Urothelium cell line (cell line): ENCODE data around the gene ADM.

Experiments used
- DNase-seq: peaks from one replicate; pipeline ENCODE4 v3.0.0; 2011; ENCODE audit warnings: low spot score, mixed read lengths
- FAIRE-seq: peaks from 2 replicates; lab custom pipeline; 2011; peaks lifted over from hg19 to GRCh38; lab: Jason Lieb, UNC

ADM gene

GRCh38 chr11:10326012-10326964 is 21.4 kb downstream of the ADM start:
- FAIRE-seq (no peak), DNase-seq (no peak)

GRCh38 chr11:10327254-10327653 is 22.4 kb downstream of the ADM start:
- FAIRE-seq = no peak

GRCh38 chr11:10328314-10329098 is 23.6 kb downstream of the ADM start:
- DNase-seq (peak; percentile 44), FAIRE-seq (no peak)

More at GRCh38 chr11:10327254-10327653, 22.4 kb downstream of the ADM start:
- no peak for DNase-seq

DNA sequence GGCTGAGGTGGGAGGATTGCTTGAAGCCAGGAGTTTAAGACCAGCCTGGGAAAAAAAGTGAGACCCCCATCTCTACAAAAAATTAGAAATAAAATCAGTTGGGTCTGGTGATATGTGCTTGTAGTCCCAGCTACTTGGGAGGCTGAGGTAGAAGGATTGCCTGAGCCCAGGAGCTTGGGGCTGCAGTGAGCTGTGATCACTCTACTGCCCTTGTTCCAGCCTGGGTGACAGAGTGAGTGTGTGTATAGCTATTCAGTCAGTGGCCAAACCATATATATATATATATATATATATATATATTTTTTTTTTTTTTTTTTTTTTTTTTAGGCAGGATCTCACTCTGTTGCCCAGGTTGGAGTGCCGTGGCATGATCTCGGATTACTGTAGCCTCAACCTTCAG is 24.5 kb downstream of the ADM start:
- FAIRE-seq (no peak), DNase-seq (no peak)

DNA sequence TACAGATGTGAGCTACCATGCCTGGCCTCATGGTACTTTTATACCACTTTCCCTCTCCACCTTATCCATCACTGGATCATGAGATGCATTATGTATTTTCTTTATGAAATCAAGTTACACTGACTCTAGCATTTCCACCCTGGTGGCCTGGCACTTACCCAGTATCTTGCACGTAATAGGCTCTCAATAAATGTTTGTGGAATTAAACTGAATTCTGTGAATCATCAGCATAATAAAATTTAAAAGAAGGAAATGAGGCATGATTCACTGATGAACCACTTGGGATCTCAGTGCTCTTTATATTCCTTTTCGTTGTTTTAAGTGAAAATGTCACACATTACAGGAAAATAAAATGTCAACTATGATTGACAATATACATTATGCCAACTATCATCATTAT is 25.1 kb downstream of the ADM start:
- DNase-seq (no peak), FAIRE-seq (no peak)

- no peak for DNase-seq
- FAIRE-seq = no peak
Observed at GRCh38 chr11:10331548-10332289, 26.8 kb downstream of the ADM start.

- FAIRE-seq (no peak), DNase-seq (no peak)
Observed at GRCh38 chr11:10333490-10333889, 28.6 kb downstream of the ADM start.

- FAIRE-seq (no peak), DNase-seq (no peak)
Observed at GRCh38 chr11:10338287-10338686, 33.4 kb downstream of the ADM start.

- DNase-seq (no peak), FAIRE-seq (no peak)
Observed at GRCh38 chr11:10348650-10349280, 43.9 kb downstream of the ADM start.

- no peak for FAIRE-seq
- DNase-seq = no peak
Observed at GRCh38 chr11:10349281-10349665, 44.4 kb downstream of the ADM start.

GRCh38 chr11:10349806-10350205 is 44.9 kb downstream of the ADM start:
- FAIRE-seq (no peak), DNase-seq (no peak)

- no peak for FAIRE-seq
- DNase-seq = peak; percentile 57
Observed at GRCh38 chr11:10350334-10350733, 45.5 kb downstream of the ADM start.

DNA sequence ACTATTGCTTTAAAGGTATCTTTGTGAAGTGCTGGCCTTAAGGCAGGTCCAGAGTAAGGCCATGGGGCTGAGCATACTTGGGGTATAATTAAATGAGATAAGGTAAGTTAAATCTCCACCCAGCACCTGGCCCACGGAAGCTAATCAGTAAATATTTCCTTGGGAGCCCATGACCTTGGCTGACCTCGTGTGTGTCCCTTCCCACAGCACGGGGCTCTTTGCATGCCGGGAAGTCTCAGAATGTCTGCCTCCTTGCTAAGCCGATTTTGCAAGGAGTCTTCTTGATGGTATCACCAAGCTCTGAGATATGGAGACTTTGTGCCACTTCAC is 46.5 kb downstream of the ADM start:
- no peak for FAIRE-seq
- no peak for DNase-seq

DNA sequence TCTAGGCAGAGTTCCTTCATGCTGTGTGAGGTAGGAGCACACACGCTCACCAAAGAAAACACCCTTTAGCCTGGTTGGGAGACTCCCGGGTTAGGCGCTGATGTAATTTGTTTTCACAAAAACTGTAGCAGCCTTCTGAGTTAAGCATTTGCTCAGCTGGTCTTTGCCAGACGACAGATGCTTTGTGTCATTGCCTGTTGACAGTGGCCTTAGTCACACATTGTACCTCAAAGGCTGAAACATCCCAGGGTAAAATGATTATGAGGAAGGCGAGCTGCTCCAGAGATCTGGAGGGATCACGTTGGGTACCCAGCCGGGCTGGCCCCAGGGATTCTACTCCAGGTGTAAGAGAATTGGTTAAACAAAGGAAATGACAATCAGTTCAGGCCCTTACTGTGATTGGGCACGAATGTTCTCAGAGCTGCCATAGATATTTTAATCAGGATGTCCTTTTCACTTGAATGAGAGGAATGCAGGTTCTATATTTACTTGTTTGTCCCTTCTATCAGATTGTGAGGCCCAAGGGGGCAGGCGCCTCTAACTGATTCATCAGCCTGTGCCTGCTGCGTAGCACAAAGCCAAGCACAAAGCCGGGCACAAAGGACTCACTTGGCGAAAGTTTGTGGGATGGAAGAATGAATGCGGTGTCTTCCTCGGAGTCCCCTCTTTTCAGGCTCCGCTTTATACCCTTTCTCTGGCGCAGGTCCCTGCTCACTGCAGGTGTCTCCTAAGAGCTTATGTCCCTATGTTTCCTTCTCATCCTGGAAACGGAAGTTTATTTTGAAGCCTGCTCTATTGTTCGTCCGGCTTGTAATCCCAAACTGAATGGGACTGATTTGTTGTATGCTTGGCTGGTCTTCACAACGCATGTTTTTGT is 47.1 kb downstream of the ADM start:
- no peak for FAIRE-seq
- no peak for DNase-seq

DNA sequence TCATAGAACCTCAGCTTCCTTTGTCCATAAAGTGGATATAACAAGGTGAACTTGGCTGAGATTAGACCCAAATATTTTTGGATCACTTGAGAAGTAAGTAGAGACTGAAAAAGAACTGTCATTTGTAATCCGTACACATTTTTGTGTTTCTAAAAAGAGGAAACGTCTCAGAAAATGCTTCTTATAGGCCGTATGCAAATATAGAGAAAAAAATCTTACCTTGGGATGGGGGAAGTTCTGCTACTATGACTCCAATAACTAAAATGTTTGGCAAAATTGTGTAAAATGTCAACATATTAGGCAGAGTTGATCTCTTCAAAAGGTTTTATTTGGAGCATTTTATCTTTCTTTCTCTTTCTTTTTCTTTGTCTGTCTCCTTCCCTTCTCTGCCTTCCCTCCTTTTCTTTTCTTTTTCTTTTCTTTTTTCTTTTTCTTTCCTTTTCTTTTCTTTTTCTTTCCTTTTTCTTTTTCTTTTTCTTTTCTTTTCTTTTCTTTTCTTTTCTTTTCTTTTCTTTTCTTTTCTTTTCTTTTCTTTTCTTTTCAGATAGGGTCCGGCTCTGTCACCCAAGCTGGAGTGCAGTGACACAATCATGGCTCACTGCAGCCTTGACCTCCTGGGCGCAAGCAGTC is 48.2 kb downstream of the ADM start:
- FAIRE-seq (no peak), DNase-seq (no peak)

DNA sequence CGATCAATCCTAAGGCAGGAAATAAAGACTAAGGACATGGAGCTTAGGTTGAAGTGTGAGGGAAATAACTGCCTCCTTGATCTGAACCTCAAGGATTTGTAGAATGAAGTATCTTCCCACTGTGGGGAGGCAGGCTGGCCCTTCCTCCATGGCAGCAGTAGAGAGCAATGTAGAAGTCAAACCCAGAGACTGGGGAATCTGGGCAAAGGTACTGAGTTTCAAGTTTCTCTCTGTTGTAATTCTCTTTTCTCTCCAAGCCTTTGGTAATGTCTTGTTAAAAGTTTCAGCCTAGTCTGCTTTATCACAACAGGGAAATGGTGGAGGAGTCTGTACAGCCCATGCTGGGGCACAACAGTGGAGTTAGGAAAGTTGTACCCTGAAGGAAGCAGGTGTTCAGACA is 49.5 kb downstream of the ADM start:
- DNase-seq (no peak), FAIRE-seq (no peak)

DNA sequence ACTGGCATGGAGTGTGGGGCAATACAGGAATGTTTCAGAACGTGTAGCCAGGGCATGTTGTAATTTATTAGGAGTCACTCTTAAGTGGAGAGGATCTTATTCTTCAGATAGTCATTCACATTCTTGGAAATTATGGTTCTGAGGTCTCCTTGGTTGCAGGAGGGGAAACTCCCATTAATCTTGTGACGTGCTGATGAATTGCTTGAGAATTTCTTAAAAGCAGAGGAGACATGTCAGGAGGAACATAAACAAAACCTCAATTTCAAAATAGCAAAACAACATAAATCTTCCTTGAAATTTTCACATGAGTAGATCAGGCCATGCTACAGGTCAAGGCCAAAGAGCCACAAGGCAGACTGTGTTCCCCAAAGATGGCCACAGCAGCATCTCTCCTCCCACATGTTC is 50.4 kb downstream of the ADM start:
- DNase-seq (no peak), FAIRE-seq (no peak)

- FAIRE-seq (no peak), DNase-seq (no peak)
Observed at GRCh38 chr11:10356161-10356560, 51.3 kb downstream of the ADM start.
